ENCODE measurements around the gene SART1.
"Not testable (repeated sequence)": the region's sequence is repeated elsewhere in the genome, so short reads cannot be mapped to it uniquely, and the experiment has no call there.

SART1 gene

GRCh38 chr11:65951641-65952040 lies 9.9 kb upstream of the SART1 start:
- not testable (repeated sequence) for H3K9ac ChIP-seq (ENCODE audit: low read length); H3K36me3 ChIP-seq (ENCODE audit: control insufficient read depth, insufficient read depth, low read length, severe bottlenecking); H3K9me3 ChIP-seq (ENCODE audit: control insufficient read depth, low read length); H3K27me3 ChIP-seq (replicated peaks; ENCODE audit: control insufficient read depth, insufficient read depth, low read length); H3K4me1 ChIP-seq (ENCODE audit: control insufficient read depth, insufficient read depth, low read length); DNase-seq (ENCODE audit: low read depth); H3K4me3 ChIP-seq (ENCODE audit: low read length)

GRCh38 chr11:65952052-65952521 lies 9.4 kb upstream of the SART1 start:
- no peaks in the 10 kb centered on the region for H3K27me3 ChIP-seq (replicated peaks; ENCODE audit: control insufficient read depth, insufficient read depth, low read length)
- no peaks in the 10 kb centered on the region for H3K9me3 ChIP-seq (ENCODE audit: control insufficient read depth, low read length)
- H3K36me3 ChIP-seq (ENCODE audit: control insufficient read depth, insufficient read depth, low read length, severe bottlenecking), result no peaks in the 10 kb centered on the region
- no peak overlapping the region for H3K4me3 ChIP-seq (ENCODE audit: low read length)
- no peaks in the 10 kb centered on the region for H3K4me1 ChIP-seq (ENCODE audit: control insufficient read depth, insufficient read depth, low read length)
- no peak overlapping the region for H3K9ac ChIP-seq (ENCODE audit: low read length)
- DNase-seq (ENCODE audit: low read depth), result no peak

- no peak overlapping the region for H3K4me3 ChIP-seq (ENCODE audit: low read length)
- no peaks in the 10 kb centered on the region for H3K9me3 ChIP-seq (ENCODE audit: control insufficient read depth, low read length)
- H3K4me1 ChIP-seq (ENCODE audit: control insufficient read depth, insufficient read depth, low read length), result no peaks in the 10 kb centered on the region
- DNase-seq (ENCODE audit: low read depth), result no peak
- H3K27me3 ChIP-seq (replicated peaks; ENCODE audit: control insufficient read depth, insufficient read depth, low read length), result no peaks in the 10 kb centered on the region
- no peaks in the 10 kb centered on the region for H3K36me3 ChIP-seq (ENCODE audit: control insufficient read depth, insufficient read depth, low read length, severe bottlenecking)
- H3K9ac ChIP-seq (ENCODE audit: low read length), result no peak overlapping the region
Measured at GRCh38 chr11:65953471-65953870, 8.1 kb upstream of the SART1 start.

GRCh38 chr11:65954771-65955170 lies 6.8 kb upstream of the SART1 start:
- no peaks in the 10 kb centered on the region for H3K4me1 ChIP-seq (ENCODE audit: control insufficient read depth, insufficient read depth, low read length)
- no peak for DNase-seq (ENCODE audit: low read depth)
- no peaks in the 10 kb centered on the region for H3K36me3 ChIP-seq (ENCODE audit: control insufficient read depth, insufficient read depth, low read length, severe bottlenecking)
- H3K9ac ChIP-seq (ENCODE audit: low read length), result no peak overlapping the region
- H3K27me3 ChIP-seq (replicated peaks; ENCODE audit: control insufficient read depth, insufficient read depth, low read length), result no peaks in the 10 kb centered on the region
- H3K4me3 ChIP-seq (ENCODE audit: low read length), result no peak overlapping the region
- no peaks in the 10 kb centered on the region for H3K9me3 ChIP-seq (ENCODE audit: control insufficient read depth, low read length)

- H3K27me3 ChIP-seq (replicated peaks; ENCODE audit: control insufficient read depth, insufficient read depth, low read length), result no peaks in the 10 kb centered on the region
- H3K36me3 ChIP-seq (ENCODE audit: control insufficient read depth, insufficient read depth, low read length, severe bottlenecking), result no peaks in the 10 kb centered on the region
- no peak overlapping the region for H3K9ac ChIP-seq (ENCODE audit: low read length)
- DNase-seq (ENCODE audit: low read depth), result no peak
- H3K4me3 ChIP-seq (ENCODE audit: low read length), result no peak overlapping the region
- H3K4me1 ChIP-seq (ENCODE audit: control insufficient read depth, insufficient read depth, low read length), result peaks cover 12% of the 10 kb centered on the region
- H3K9me3 ChIP-seq (ENCODE audit: control insufficient read depth, low read length), result no peaks in the 10 kb centered on the region
Measured at GRCh38 chr11:65958291-65958690, 3.2 kb upstream of the SART1 start.

- no peaks in the 10 kb centered on the region for H3K36me3 ChIP-seq (ENCODE audit: control insufficient read depth, insufficient read depth, low read length, severe bottlenecking)
- no peak overlapping the region for H3K4me3 ChIP-seq (ENCODE audit: low read length)
- H3K27me3 ChIP-seq (replicated peaks; ENCODE audit: control insufficient read depth, insufficient read depth, low read length), result no peaks in the 10 kb centered on the region
- no peak for DNase-seq (ENCODE audit: low read depth)
- H3K4me1 ChIP-seq (ENCODE audit: control insufficient read depth, insufficient read depth, low read length), result peaks cover 18% of the 10 kb centered on the region
- H3K9me3 ChIP-seq (ENCODE audit: control insufficient read depth, low read length), result no peaks in the 10 kb centered on the region
- H3K9ac ChIP-seq (ENCODE audit: low read length), result no peak overlapping the region
Measured at GRCh38 chr11:65958774-65959420, 2.6 kb upstream of the SART1 start.

GRCh38 chr11:65960824-65961266 lies 689 bp upstream of the SART1 start:
- Histone ChIP-seq H3K4me1 (ENCODE audit: control insufficient read depth, insufficient read depth, low read length) (peaks cover 19% of the 10 kb centered on the region), H3K9me3 (ENCODE audit: control insufficient read depth, low read length) (no peaks in the 10 kb centered on the region), H3K27me3 (replicated peaks; ENCODE audit: control insufficient read depth, insufficient read depth, low read length) (no peaks in the 10 kb centered on the region), H3K9ac (ENCODE audit: low read length) (peak overlapping the region; percentile 96), H3K36me3 (ENCODE audit: control insufficient read depth, insufficient read depth, low read length, severe bottlenecking) (peaks cover 18% of the 10 kb centered on the region), H3K4me3 (ENCODE audit: low read length) (peak overlapping the region; percentile 93)
- DNase-seq (ENCODE audit: low read depth), result no peak

GRCh38 chr11:65962141-65962564 lies 619 bp downstream of the SART1 start:
- H3K27me3 ChIP-seq (replicated peaks; ENCODE audit: control insufficient read depth, insufficient read depth, low read length), result no peaks in the 10 kb centered on the region
- DNase-seq (ENCODE audit: low read depth), result no peak
- H3K4me3 ChIP-seq (ENCODE audit: low read length), result peak overlapping the region; percentile 93
- peak overlapping the region; percentile 96 for H3K9ac ChIP-seq (ENCODE audit: low read length)
- H3K4me1 ChIP-seq (ENCODE audit: control insufficient read depth, insufficient read depth, low read length), result peaks cover 19% of the 10 kb centered on the region
- peaks cover 31% of the 10 kb centered on the region for H3K36me3 ChIP-seq (ENCODE audit: control insufficient read depth, insufficient read depth, low read length, severe bottlenecking)
- no peaks in the 10 kb centered on the region for H3K9me3 ChIP-seq (ENCODE audit: control insufficient read depth, low read length)

GRCh38 chr11:65964906-65965305 lies 3.4 kb downstream of the SART1 start:
- peaks cover 23% of the 10 kb centered on the region for H3K4me1 ChIP-seq (ENCODE audit: control insufficient read depth, insufficient read depth, low read length)
- no peaks in the 10 kb centered on the region for H3K27me3 ChIP-seq (replicated peaks; ENCODE audit: control insufficient read depth, insufficient read depth, low read length)
- no peaks in the 10 kb centered on the region for H3K9me3 ChIP-seq (ENCODE audit: control insufficient read depth, low read length)
- no peak for DNase-seq (ENCODE audit: low read depth)
- no peak overlapping the region for H3K4me3 ChIP-seq (ENCODE audit: low read length)
- peaks cover 52% of the 10 kb centered on the region for H3K36me3 ChIP-seq (ENCODE audit: control insufficient read depth, insufficient read depth, low read length, severe bottlenecking)
- no peak overlapping the region for H3K9ac ChIP-seq (ENCODE audit: low read length)

GRCh38 chr11:65965986-65966762 lies 4.6 kb downstream of the SART1 start:
- Histone ChIP-seq H3K4me3 (ENCODE audit: low read length) (no peak overlapping the region), H3K9me3 (ENCODE audit: control insufficient read depth, low read length) (no peaks in the 10 kb centered on the region), H3K36me3 (ENCODE audit: control insufficient read depth, insufficient read depth, low read length, severe bottlenecking) (peaks cover 54% of the 10 kb centered on the region), H3K9ac (ENCODE audit: low read length) (no peak overlapping the region), H3K27me3 (replicated peaks; ENCODE audit: control insufficient read depth, insufficient read depth, low read length) (no peaks in the 10 kb centered on the region), H3K4me1 (ENCODE audit: control insufficient read depth, insufficient read depth, low read length) (peaks cover 25% of the 10 kb centered on the region)
- DNase-seq (ENCODE audit: low read depth), result no peak

- Histone ChIP-seq H3K9ac (ENCODE audit: low read length) (no peak overlapping the region), H3K9me3 (ENCODE audit: control insufficient read depth, low read length) (no peaks in the 10 kb centered on the region), H3K36me3 (ENCODE audit: control insufficient read depth, insufficient read depth, low read length, severe bottlenecking) (peaks cover 55% of the 10 kb centered on the region), H3K4me1 (ENCODE audit: control insufficient read depth, insufficient read depth, low read length) (peaks cover 26% of the 10 kb centered on the region), H3K27me3 (replicated peaks; ENCODE audit: control insufficient read depth, insufficient read depth, low read length) (no peaks in the 10 kb centered on the region), H3K4me3 (ENCODE audit: low read length) (no peak overlapping the region)
- DNase-seq (ENCODE audit: low read depth), result no peak
Measured at GRCh38 chr11:65967329-65967934, 5.9 kb downstream of the SART1 start.
